HFF-Myc (cell line): Measurements from ENCODE around the gene SNRK.

ENCODE experiments used
- DNase-seq: peaks from one replicate; pipeline ENCODE4 v3.0.0-alpha.2; 2011; ENCODE audit warnings: low read depth; ENCODE audit errors: extremely low read depth
- H3K4me3 ChIP-seq: replicated peaks from 2 replicates; pipeline ENCODE4 v1.5.1; 2011; ENCODE audit warnings: low read depth, mild to moderate bottlenecking, control low read depth, low read length
- CTCF ChIP-seq: IDR thresholded peaks from 2 replicates; pipeline ENCODE4 v1.5.1; 2012; ENCODE audit warnings: mild to moderate bottlenecking, low read depth, low read length, control low read depth; ENCODE audit errors: missing control alignments

SNRK gene

GRCh38 chr3:43317461-43318316 lies 31.3 kb downstream of the SNRK start:
- no peak overlapping the region for H3K4me3 ChIP-seq
- no peak for DNase-seq
- TF ChIP-seq CTCF: no peak

DNA sequence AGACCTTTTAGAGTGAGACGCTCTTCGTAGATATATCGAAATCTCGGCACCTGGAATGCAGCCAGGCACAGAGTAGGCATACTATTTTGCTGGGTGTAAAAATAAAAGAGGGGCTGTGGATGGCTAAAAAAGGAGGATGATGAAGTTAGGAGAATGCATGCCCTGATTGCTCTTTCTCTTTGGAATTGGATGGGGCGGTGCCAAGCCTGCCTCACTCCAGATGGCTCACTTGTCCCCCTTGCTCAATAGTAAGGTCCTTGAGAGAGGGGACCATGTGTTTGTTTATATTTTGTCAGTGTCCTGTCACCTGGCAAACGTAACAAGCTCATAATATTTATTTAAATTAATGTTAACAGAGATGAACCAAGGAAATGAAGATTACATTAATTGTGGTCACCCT lies 33.0 kb downstream of the SNRK start:
- no peak for DNase-seq
- H3K4me3 ChIP-seq: no peak overlapping the region
- TF ChIP-seq CTCF: no peak

- H3K4me3 ChIP-seq: no peak overlapping the region
- TF ChIP-seq CTCF: no peak
- no peak for DNase-seq
Measured at GRCh38 chr3:43319794-43320193, 33.5 kb downstream of the SNRK start.

- DNase-seq: no peak
- no peak for TF ChIP-seq CTCF
- H3K4me3 ChIP-seq: no peak overlapping the region
Measured at GRCh38 chr3:43320288-43320687, 33.9 kb downstream of the SNRK start.

- DNase-seq: no peak
- no peak overlapping the region for H3K4me3 ChIP-seq
- no peak for TF ChIP-seq CTCF
Measured at GRCh38 chr3:43323541-43323940, 37.2 kb downstream of the SNRK start.

DNA sequence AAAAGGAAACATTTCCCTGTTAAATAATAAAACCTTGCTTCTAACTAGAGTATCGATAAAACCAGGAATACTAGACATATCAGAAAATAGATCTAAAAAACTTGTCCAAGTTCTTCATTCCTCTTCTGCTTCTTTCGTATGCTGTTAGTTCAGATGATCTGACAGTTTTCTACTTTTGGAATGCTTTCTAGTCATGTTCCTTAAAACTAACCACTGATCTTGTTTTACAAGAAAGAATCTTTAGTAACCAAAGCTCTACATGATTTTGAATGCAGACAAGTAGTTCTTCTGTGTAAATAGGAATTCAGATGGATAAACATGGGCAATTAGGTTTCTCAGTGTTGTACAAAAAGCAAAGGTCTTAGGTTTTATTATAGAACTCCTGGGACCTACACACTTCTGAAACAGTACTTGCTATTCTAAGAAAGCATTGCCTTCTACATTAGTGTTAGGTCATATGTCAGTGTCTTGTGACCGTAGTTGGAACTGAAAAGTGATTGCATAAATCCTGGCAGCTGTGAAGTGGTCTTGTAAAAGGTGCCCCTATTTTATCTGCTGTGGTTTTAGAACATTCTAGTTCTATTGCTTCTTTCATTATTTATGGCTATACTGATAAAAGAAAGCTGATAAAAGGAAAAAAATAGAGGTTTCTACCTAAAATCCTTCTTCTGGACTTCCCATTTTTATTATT lies 40.7 kb downstream of the SNRK start:
- no peak for TF ChIP-seq CTCF
- DNase-seq: no peak
- H3K4me3 ChIP-seq: no peak overlapping the region
